ENCODE measurements around the gene ZNRF2. TPM values are rescaled to one million over a fixed set of nuclear protein-coding genes. Genes with fewer than 3 reads are reported as not detected.
A peak's percentile ranks its signal among the peaks of the same experiment; 100 is the strongest.

ZNRF2 gene
- total and polyA plus RNA-seq, 2 of the 13 experiments (the other 11 are each of a cell fraction or from before 2014, with no cell fraction given) = 3.5 to 7.7 TPM

GRCh38 chr7:30255064-30255769, 29.2 kb upstream of the ZNRF2 start (continued):
- TF ChIP-seq ZNF546 (CRISPR knock-in tag; conservative IDR thresholded peaks at IDR 0.05) (no peak), AHR (CRISPR knock-in tag; IDR thresholded peaks at IDR 0.05) (no peak), RBFOX2 (IDR thresholded peaks at IDR 0.05; ENCODE audit: low read depth, low read length) (no peak; the same call in 1 of the 2 replicates), HCFC1 (IDR thresholded peaks at IDR 0.05; ENCODE audit: low read depth, low read length) (no peak), MED1 (CRISPR knock-in tag; IDR thresholded peaks at IDR 0.05) (peak; percentile 83), NPAS2 (CRISPR knock-in tag; IDR thresholded peaks at IDR 0.05; ENCODE audit: borderline replicate concordance) (no peak), NFYB (CRISPR knock-in tag; IDR thresholded peaks at IDR 0.05) (no peak), CENPX (CRISPR knock-in tag; IDR thresholded peaks at IDR 0.05) (no peak), CENPT (CRISPR knock-in tag; IDR thresholded peaks at IDR 0.05; ENCODE audit: low read depth) (no peak), IRF2 (CRISPR knock-in tag; IDR thresholded peaks at IDR 0.05) (peak; percentile 48; the same call in 1 of the 2 replicates), SNAPC2 (CRISPR knock-in tag; IDR thresholded peaks at IDR 0.05) (no peak), RNF2 (conservative IDR thresholded peaks at IDR 0.05; ENCODE audit: low read depth) (no peak), ZNF883 (CRISPR knock-in tag; IDR thresholded peaks at IDR 0.05; ENCODE audit: not compliant biosample characterization) (no peak), ZNF567 (CRISPR knock-in tag; IDR thresholded peaks at IDR 0.05; ENCODE audit: borderline replicate concordance) (no peak), ZNF619 (CRISPR knock-in tag; IDR thresholded peaks at IDR 0.05) (no peak), MBNL3 (CRISPR knock-in tag; conservative IDR thresholded peaks at IDR 0.05) (no peak), TOPORS (CRISPR knock-in tag; IDR thresholded peaks at IDR 0.05) (no peak), ZNF234 (CRISPR knock-in tag; conservative IDR thresholded peaks at IDR 0.05) (no peak), ESRRA (CRISPR knock-in tag; IDR thresholded peaks at IDR 0.05; ENCODE audit: low read depth) (peak; percentile 92), ZNF678 (CRISPR knock-in tag; IDR thresholded peaks at IDR 0.05) (no peak), FOXC1 (CRISPR knock-in tag; IDR thresholded peaks at IDR 0.05; ENCODE audit: borderline replicate concordance) (no peak), TBX2 (CRISPR knock-in tag; IDR thresholded peaks at IDR 0.05; ENCODE audit: borderline replicate concordance) (peak; percentile 90), POGZ (CRISPR knock-in tag; IDR thresholded peaks at IDR 0.05) (peak; percentile 80), ZNF431 (CRISPR knock-in tag; IDR thresholded peaks at IDR 0.05; ENCODE audit: borderline replicate concordance, low read depth) (no peak), SOX5 (CRISPR knock-in tag; IDR thresholded peaks at IDR 0.05; ENCODE audit: borderline replicate concordance) (peak; percentile 88), ZNF772 (CRISPR knock-in tag; IDR thresholded peaks at IDR 0.05) (0 out of 2 replicates have a peak, but pooled peaks have one; percentile 42)
- TF ChIP-seq, protein P1, sequence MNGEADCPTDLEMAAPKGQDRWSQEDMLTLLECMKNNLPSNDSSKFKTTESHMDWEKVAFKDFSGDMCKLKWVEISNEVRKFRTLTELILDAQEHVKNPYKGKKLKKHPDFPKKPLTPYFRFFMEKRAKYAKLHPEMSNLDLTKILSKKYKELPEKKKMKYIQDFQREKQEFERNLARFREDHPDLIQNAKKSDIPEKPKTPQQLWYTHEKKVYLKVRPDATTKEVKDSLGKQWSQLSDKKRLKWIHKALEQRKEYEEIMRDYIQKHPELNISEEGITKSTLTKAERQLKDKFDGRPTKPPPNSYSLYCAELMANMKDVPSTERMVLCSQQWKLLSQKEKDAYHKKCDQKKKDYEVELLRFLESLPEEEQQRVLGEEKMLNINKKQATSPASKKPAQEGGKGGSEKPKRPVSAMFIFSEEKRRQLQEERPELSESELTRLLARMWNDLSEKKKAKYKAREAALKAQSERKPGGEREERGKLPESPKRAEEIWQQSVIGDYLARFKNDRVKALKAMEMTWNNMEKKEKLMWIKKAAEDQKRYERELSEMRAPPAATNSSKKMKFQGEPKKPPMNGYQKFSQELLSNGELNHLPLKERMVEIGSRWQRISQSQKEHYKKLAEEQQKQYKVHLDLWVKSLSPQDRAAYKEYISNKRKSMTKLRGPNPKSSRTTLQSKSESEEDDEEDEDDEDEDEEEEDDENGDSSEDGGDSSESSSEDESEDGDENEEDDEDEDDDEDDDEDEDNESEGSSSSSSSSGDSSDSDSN (CRISPR knock-in tag; IDR thresholded peaks at IDR 0.05) = no peak
- TF ChIP-seq, protein P2, sequence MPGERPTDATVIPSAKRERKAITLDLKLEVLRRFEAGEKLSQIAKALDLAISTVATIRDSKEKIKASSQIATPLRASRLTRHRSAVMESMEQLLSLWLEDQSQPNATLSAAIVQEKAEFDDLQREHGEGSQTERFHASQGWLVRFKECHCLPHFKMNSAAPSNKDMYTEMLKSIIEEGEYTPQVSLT (CRISPR knock-in tag; IDR thresholded peaks at IDR 0.05; ENCODE audit: borderline replicate concordance, low read depth) = no peak
- TF ChIP-seq, protein P3, sequence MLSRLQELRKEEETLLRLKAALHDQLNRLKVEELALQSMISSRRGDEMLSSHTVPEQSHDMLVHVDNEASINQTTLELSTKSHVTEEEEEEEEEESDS (CRISPR knock-in tag; IDR thresholded peaks at IDR 0.05; ENCODE audit: borderline replicate concordance) = no peak

Measured in HepG2 (cell line).